Measurements from ENCODE around the gene SLC29A3.

The SLC29A3 gene

DNA sequence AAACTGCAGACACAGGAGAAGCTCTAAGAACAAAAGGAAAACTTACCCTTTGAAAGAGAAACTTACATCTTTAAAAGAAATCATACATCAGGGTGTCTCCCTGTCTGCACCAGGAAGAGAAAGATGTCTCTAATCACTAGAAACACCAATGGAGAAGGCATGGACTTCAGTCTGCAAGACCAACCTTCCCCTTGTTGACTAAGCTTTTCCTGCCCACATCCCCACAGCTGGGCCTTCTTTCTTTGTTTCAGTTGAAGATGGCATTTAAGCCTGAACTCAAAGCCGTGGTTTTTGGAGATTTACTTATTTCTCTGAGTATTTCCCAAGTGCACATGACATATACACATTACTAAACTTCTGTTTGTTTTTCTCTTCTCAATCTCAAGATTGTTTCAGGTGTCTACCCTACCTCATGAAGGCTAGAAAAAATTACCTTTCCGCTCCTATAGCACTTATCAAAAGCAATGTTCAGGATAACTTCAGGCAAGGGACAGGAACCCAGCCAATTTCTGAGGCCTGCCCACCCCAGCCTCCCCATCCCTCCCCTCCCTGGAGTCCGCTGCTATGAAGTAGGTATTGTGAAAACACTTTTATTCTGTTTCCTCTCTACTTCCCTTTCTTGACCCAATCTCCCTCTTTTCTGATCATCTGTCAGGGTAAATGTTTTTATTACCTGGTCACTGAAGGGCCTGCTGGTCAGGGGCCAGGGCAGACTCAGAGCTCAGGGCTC lies 2.8 kb upstream of the SLC29A3 start:
- TF ChIP-seq, protein P1, sequence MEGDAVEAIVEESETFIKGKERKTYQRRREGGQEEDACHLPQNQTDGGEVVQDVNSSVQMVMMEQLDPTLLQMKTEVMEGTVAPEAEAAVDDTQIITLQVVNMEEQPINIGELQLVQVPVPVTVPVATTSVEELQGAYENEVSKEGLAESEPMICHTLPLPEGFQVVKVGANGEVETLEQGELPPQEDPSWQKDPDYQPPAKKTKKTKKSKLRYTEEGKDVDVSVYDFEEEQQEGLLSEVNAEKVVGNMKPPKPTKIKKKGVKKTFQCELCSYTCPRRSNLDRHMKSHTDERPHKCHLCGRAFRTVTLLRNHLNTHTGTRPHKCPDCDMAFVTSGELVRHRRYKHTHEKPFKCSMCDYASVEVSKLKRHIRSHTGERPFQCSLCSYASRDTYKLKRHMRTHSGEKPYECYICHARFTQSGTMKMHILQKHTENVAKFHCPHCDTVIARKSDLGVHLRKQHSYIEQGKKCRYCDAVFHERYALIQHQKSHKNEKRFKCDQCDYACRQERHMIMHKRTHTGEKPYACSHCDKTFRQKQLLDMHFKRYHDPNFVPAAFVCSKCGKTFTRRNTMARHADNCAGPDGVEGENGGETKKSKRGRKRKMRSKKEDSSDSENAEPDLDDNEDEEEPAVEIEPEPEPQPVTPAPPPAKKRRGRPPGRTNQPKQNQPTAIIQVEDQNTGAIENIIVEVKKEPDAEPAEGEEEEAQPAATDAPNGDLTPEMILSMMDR (conservative IDR thresholded peaks at IDR 0.05; ENCODE audit: low read depth, low read length), result no peak
- DNase-seq (ENCODE audit: low read depth), result no peak
- H3K4me3 ChIP-seq (ENCODE audit: low read length), result no peak overlapping the region

DNA sequence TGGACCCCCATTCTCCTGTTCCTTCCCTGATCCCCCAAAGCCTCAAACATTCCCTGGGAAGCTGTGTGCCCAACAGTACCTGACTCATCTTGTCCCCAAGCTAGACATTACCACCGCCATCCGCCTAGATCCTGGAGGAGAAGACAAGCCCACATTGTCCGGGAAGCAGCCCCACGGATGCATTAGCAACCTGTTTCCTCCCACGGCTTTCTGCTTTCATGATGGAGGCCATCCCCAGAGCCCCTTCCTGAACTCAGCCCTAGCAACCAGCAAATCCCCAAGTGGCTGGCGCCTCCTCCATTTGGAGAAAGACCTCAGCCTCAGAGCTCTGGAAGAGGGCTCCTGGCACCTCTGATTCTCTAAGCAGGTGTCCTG lies 2.3 kb upstream of the SLC29A3 start:
- DNase-seq (ENCODE audit: low read depth), result no peak
- TF ChIP-seq, protein P1 (conservative IDR thresholded peaks at IDR 0.05; ENCODE audit: low read depth, low read length), result no peak
- H3K4me3 ChIP-seq (ENCODE audit: low read length), result no peak overlapping the region

DNA sequence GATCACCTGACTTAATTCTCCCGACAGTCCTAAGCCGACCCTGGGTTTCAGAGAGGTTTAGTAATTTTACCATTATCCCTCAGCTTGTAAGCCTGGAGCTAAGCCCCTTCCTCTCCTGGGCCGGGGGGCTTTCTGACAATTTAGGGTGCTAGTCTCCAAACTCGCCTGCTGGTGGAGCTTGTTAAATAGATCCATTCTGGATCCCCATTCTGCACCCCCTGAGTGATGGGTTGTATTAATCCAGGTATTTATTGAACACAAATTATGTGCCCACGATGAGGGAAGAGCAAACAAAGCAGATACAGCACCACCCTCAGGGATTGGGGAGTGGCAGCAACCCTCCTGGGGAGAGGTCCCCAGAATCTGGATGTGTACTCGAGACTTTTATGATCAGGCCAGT lies 1.3 kb upstream of the SLC29A3 start:
- TF ChIP-seq, protein P1 (conservative IDR thresholded peaks at IDR 0.05; ENCODE audit: low read depth, low read length), result no peak
- DNase-seq (ENCODE audit: low read depth), result no peak
- H3K4me3 ChIP-seq (ENCODE audit: low read length), result no peak overlapping the region

DNA sequence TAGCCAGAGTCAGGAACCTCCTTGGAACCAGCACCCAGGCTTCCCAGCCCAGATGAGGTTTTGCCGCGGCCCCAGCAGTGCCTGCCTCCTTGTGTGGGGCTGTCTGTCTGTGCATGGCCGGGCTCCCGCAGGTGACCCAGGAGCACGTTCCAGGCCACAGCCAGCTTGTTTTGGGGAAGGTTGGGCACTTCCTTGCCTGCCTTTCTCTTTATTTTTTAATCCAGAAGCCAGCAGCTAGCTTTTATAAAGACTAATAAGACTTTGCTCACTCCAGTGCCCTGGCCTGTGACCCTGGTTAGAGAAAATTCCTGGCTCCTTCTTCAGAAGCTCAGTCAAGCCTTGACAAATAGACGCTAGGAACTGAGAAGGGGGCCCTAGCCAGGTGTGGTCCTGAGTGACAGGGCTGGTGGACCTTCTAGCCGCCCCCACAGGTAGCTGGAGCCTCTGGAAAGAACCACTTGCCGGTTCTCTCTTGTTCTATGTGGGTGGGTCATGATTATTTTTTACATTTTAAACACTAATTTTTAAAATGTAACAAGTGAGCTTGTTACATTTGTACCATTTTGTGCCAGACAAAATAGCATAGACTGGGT lies 837 bp downstream of the SLC29A3 start:
- DNase-seq (ENCODE audit: low read depth), result no peak
- peak overlapping the region; percentile 73 for H3K4me3 ChIP-seq (ENCODE audit: low read length)
- TF ChIP-seq, protein P1 (conservative IDR thresholded peaks at IDR 0.05; ENCODE audit: low read depth, low read length), result no peak

DNA sequence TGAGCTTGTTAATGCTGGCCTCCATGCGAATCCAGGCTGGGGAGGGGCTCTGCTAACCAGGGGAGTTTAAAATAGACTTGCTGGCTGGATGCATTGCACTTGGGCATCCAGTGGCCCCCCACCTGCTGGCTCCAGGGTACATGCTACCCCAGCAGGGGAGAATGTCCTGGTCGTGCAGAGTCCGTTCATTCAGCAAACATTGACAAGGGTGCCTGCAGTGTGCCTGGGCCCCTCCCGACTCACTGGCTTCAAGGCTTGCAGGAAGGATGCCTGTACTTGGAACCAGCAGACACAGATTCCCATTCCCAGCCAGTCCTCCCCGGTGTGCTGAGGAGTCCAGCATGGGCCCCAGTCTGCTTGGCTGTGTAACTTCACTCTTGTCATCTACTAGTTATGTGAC lies 1.5 kb downstream of the SLC29A3 start:
- TF ChIP-seq, protein P1 (conservative IDR thresholded peaks at IDR 0.05; ENCODE audit: low read depth, low read length), result no peak
- no peak for DNase-seq (ENCODE audit: low read depth)
- no peak overlapping the region for H3K4me3 ChIP-seq (ENCODE audit: low read length)

DNA sequence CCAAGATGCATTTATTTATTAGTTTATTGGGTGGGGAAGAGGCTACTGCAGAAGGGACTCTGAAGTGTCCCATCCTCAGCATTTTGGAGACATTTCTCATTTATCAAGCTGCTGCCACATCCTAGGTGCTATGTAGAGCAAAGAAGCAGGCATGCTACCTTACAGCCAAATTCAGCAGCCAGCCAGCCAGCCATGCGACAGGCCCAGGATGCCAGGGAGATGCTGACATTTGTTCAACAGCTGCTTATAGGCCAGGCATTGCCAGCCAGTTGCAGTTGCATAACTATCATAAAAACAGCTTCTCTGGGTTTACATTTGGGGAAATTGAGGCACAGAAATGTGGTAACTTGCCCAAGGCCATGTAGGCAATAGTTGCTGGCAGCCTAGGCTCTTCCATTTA lies 2.3 kb downstream of the SLC29A3 start:
- H3K4me3 ChIP-seq (ENCODE audit: low read length), result no peak overlapping the region
- no peak for DNase-seq (ENCODE audit: low read depth)
- TF ChIP-seq, protein P1 (conservative IDR thresholded peaks at IDR 0.05; ENCODE audit: low read depth, low read length), result no peak

DNA sequence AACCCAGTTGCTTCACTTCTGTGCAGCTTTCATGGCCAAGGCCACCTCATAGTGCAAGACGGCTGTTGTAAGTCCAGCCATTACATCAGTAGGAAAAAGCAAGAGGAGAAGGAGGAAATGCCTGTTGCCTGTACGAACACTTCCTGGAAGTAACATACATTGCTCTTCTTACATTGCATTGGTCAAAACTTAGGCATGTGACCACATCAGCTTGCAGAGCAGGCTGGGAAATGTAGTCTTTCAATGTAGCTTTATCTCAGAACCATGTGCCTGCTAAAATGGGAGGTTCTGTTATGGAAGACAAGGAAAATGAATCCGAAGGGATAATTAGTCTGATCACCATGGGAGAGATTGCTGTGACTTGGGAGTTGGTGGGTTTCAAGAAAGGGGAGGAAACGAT lies 4.3 kb downstream of the SLC29A3 start:
- no peak overlapping the region for H3K4me3 ChIP-seq (ENCODE audit: low read length)
- no peak for DNase-seq (ENCODE audit: low read depth)
- TF ChIP-seq, protein P1 (conservative IDR thresholded peaks at IDR 0.05; ENCODE audit: low read depth, low read length), result no peak
